Neural progenitor cell (in vitro differentiated cells): ENCODE measurements around the gene PON2.

Source experiments
- CTCF ChIP-seq: fragments of 200-600 bp; sonication (generic); IDR thresholded peaks from 2 replicates; pipeline ENCODE4 v1.5.1; 2017; ENCODE audit warnings: antibody characterized with exemption, mild to moderate bottlenecking
- EZH2 ChIP-seq: fragments of 200-600 bp; sonication (generic); IDR thresholded peaks from 2 replicates; pipeline ENCODE4 v1.6.1; 2017; ENCODE audit warnings: antibody characterized with exemption, mild to moderate bottlenecking, moderate library complexity

- TF ChIP-seq CTCF = no peak
- no peak for TF ChIP-seq EZH2
Measured at GRCh38 chr7:95472581-95473161, 37.8 kb upstream of the PON2 start.
